Karpas-422 (cell line): ENCODE results near the gene CORO2B. TPM values are rescaled to one million over a fixed set of nuclear protein-coding genes. Genes with fewer than 3 reads are reported as not detected.

Experiments
- DNase-seq: peaks from one replicate; pipeline ENCODE4 v3.0.0-alpha.2; 2015
- H2AFZ ChIP-seq: fragments of 200-600 bp; sonication (generic); 2 replicates; pipeline ENCODE4 v1.6.1; 2014; ENCODE audit warnings: antibody characterized with exemption, low read length, mixed read lengths
- H3K27ac ChIP-seq: fragments of 200-600 bp; sonication (generic); 2 replicates; pipeline ENCODE4 v1.5.1; 2014; ENCODE audit warnings: mild to moderate bottlenecking, low read length, moderate library complexity
- H3K27me3 ChIP-seq: fragments of 200-600 bp; sonication (generic); 2 replicates; pipeline ENCODE4 v1.6.1; 2014; ENCODE audit warnings: low read length, mixed read lengths
- H3K36me3 ChIP-seq: fragments of 200-600 bp; sonication (generic); 2 replicates; pipeline ENCODE4 v1.6.1; 2014; ENCODE audit warnings: low read length, mixed read lengths; ENCODE audit not compliant: insufficient read depth
- H3K4me1 ChIP-seq: fragments of 200-600 bp; sonication (generic); 2 replicates; pipeline ENCODE4 v1.6.1; 2014; ENCODE audit warnings: mild to moderate bottlenecking, low read length, mixed read lengths
- H3K4me2 ChIP-seq: fragments of 200-600 bp; sonication (generic); 2 replicates; pipeline ENCODE4 v1.6.1; 2014; ENCODE audit warnings: low read length, low read depth, mild to moderate bottlenecking; ENCODE audit not compliant: poor library complexity, severe bottlenecking
- H3K4me3 ChIP-seq: fragments of 200-600 bp; sonication (generic); 2 replicates; pipeline ENCODE4 v1.5.1; 2014; ENCODE audit warnings: mild to moderate bottlenecking, antibody characterized with exemption, low read length, mixed read lengths
- H3K79me2 ChIP-seq: fragments of 200-600 bp; sonication (generic); 2 replicates; pipeline ENCODE4 v1.6.1; 2014; ENCODE audit warnings: mild to moderate bottlenecking, low read length, mixed read lengths
- H3K9ac ChIP-seq: fragments of 200-600 bp; sonication (generic); 2 replicates; pipeline ENCODE4 v1.6.0; 2014; ENCODE audit warnings: low read length
- H3K9me2 ChIP-seq: fragments of 200-600 bp; sonication (generic), shearing (Covaris generic); replicated peaks from 2 replicates; pipeline ENCODE4 v1.6.0; 2014; ENCODE audit warnings: mild to moderate bottlenecking, low read length, moderate library complexity; ENCODE audit not compliant: insufficient read depth
- H3K9me3 ChIP-seq: fragments of 300-700, 200-600 bp; sonication (generic); 2 replicates; pipeline ENCODE4 v1.6.1; 2014; ENCODE audit warnings: low read length, mixed read lengths
- H4K20me1 ChIP-seq: fragments of 200-600 bp; sonication (generic); 2 replicates; pipeline ENCODE4 v1.6.1; 2014; ENCODE audit warnings: mild to moderate bottlenecking, antibody characterized with exemption, low read length, low read depth; ENCODE audit not compliant: insufficient read depth
- total RNA-seq: library from RNA; depleted of rRNA; stranded (reverse); fragments of >200 nt; shearing (Covaris generic); gene quantifications from 2 replicates; pipeline ENCODE4 v1.2.3, GENCODE V29; 2014; ENCODE audit warnings: low replicate concordance

CORO2B gene
- total RNA-seq, 1 experiment from 2014 or later = 0.26 TPM

GRCh38 chr15:68574046-68574445, 4.7 kb upstream of the CORO2B start:
- no peaks in the 10 kb centered on the region for H3K9me2 ChIP-seq
- H3K79me2 ChIP-seq = no peaks in the 10 kb centered on the region
- H3K9ac ChIP-seq = peak overlapping the region; percentile 67
- peak overlapping the region; percentile 79 for H3K4me2 ChIP-seq
- H2AFZ ChIP-seq = no peak overlapping the region
- H3K4me3 ChIP-seq = peak overlapping the region; percentile 57; the same call in 1 of the 2 replicates
- peak; percentile 52 for DNase-seq
- no peaks in the 10 kb centered on the region for H3K36me3 ChIP-seq
- peaks cover 68% of the 10 kb centered on the region for H3K4me1 ChIP-seq
- no peaks in the 10 kb centered on the region for H3K27me3 ChIP-seq
- H3K27ac ChIP-seq = peak overlapping the region; percentile 86
- no peaks in the 10 kb centered on the region for H3K9me3 ChIP-seq
- no peaks in the 10 kb centered on the region for H4K20me1 ChIP-seq

- H3K9ac ChIP-seq = peak overlapping the region; percentile 67; the same call in 1 of the 2 replicates
- peaks cover 73% of the 10 kb centered on the region for H3K4me1 ChIP-seq
- H2AFZ ChIP-seq = no peak overlapping the region
- H4K20me1 ChIP-seq = no peaks in the 10 kb centered on the region
- peak overlapping the region; percentile 57; the same call in 1 of the 2 replicates for H3K4me3 ChIP-seq
- peak overlapping the region; percentile 86 for H3K27ac ChIP-seq
- no peak for DNase-seq
- no peaks in the 10 kb centered on the region for H3K27me3 ChIP-seq
- no peaks in the 10 kb centered on the region for H3K36me3 ChIP-seq
- no peaks in the 10 kb centered on the region for H3K9me2 ChIP-seq
- H3K79me2 ChIP-seq = no peaks in the 10 kb centered on the region
- no peaks in the 10 kb centered on the region for H3K9me3 ChIP-seq
- H3K4me2 ChIP-seq = peak overlapping the region; percentile 79
Measured at GRCh38 chr15:68574629-68575028, 4.2 kb upstream of the CORO2B start.

GRCh38 chr15:68576235-68576892, 2.4 kb upstream of the CORO2B start:
- H3K4me3 ChIP-seq = no peak overlapping the region
- H3K9me2 ChIP-seq = no peaks in the 10 kb centered on the region
- no peaks in the 10 kb centered on the region for H4K20me1 ChIP-seq
- H3K9ac ChIP-seq = no peak overlapping the region
- H3K9me3 ChIP-seq = no peaks in the 10 kb centered on the region
- no peak overlapping the region for H3K27ac ChIP-seq
- H3K36me3 ChIP-seq = no peaks in the 10 kb centered on the region
- no peaks in the 10 kb centered on the region for H3K27me3 ChIP-seq
- H3K79me2 ChIP-seq = no peaks in the 10 kb centered on the region
- no peak overlapping the region for H3K4me2 ChIP-seq
- H2AFZ ChIP-seq = no peak overlapping the region
- no peak for DNase-seq
- H3K4me1 ChIP-seq = peaks cover 77% of the 10 kb centered on the region

DNA sequence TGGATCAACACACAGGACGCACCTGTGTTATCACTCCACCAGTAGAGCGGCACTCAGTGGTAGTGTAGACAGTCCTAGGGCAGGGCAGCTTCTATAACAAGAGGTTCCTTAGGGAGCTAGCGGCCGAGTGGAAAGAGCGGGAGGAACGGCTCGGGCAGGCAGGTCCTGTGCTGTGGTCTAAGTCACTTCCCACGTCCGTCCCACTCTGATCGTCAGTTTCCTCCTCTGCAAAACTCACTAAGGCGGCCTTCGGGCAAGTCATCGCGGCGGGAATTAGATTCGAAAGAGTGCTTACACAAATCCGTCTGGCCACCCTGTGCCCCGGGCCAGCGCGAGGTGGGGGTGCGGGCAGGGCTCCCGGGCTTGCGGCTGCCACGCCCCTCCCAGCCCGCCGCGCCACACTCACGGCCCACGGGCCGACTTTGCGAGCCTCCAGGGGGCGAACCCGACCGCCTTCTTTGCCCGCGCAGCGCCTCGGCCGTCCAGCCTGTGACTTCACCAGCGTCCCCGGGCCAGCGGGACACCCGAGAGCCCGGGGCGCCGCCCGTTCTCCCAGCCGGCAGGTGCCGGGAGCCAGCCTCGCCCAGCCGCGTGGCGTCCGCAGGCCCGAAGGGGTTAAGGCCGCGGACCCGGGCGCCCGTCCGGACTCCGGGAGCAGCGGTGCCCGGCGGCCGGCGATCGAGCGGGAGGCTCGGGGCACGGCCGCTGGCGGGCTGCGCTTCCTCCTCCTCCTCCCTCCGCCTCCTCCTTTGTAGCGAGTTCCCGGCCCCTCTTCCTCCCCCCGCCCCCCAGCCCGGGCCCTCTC, 416 bp upstream of the CORO2B start:
- Histone ChIP-seq H3K36me3 (no peaks in the 10 kb centered on the region), H3K9me3 (no peaks in the 10 kb centered on the region), H3K79me2 (no peaks in the 10 kb centered on the region), H3K27ac (no peak overlapping the region), H3K4me2 (peak overlapping the region; percentile 42), H3K4me3 (peak overlapping the region; percentile 36; the same call in 1 of the 2 replicates), H4K20me1 (no peaks in the 10 kb centered on the region), H3K27me3 (no peaks in the 10 kb centered on the region), H3K9me2 (no peaks in the 10 kb centered on the region), H3K9ac (no peak overlapping the region), H2AFZ (no peak overlapping the region), H3K4me1 (peaks cover 77% of the 10 kb centered on the region)
- DNase-seq = no peak

- peak overlapping the region; percentile 89 for H3K27ac ChIP-seq
- peak overlapping the region; percentile 61 for H3K9ac ChIP-seq
- H3K4me3 ChIP-seq = peak overlapping the region; percentile 47; the same call in 1 of the 2 replicates
- peak; percentile 87 for DNase-seq
- no peaks in the 10 kb centered on the region for H3K9me2 ChIP-seq
- H3K4me2 ChIP-seq = peak overlapping the region; percentile 68
- H3K79me2 ChIP-seq = no peaks in the 10 kb centered on the region
- H3K9me3 ChIP-seq = no peaks in the 10 kb centered on the region
- H4K20me1 ChIP-seq = no peaks in the 10 kb centered on the region; the same call in 1 of the 2 replicates
- H3K27me3 ChIP-seq = no peaks in the 10 kb centered on the region
- no peaks in the 10 kb centered on the region for H3K36me3 ChIP-seq
- no peak overlapping the region for H2AFZ ChIP-seq
- peaks cover 77% of the 10 kb centered on the region for H3K4me1 ChIP-seq
Measured at GRCh38 chr15:68580026-68580882, 1.5 kb downstream of the CORO2B start.

GRCh38 chr15:68580883-68581155, 2.0 kb downstream of the CORO2B start:
- Histone ChIP-seq H3K4me3 (peak overlapping the region; percentile 18; the same call in 1 of the 2 replicates), H3K27me3 (no peaks in the 10 kb centered on the region)
- DNase-seq = no peak

DNA sequence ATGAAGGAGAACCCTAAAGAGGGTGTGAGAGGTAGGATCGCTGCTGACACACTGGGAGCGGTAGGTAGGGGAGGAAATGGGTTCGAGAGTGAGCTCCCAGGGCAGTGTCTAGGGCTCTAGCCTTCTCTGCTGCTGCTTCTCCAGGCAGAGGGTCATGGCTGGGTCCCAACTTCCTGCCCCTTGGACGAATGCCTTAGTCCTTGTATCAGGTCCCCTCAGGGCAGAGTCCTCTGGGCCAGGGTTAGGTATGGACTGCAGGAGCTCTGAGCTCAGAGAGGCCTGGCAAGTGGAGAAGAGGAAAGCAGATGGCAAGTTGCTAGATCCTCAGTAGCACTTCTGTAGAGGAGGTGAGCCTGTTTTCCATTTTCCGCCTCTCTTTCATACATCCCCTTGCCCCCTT, 2.9 kb downstream of the CORO2B start:
- Histone ChIP-seq H3K9me3 (no peaks in the 10 kb centered on the region), H3K4me2 (peak overlapping the region; percentile 38), H2AFZ (no peak overlapping the region), H3K79me2 (no peaks in the 10 kb centered on the region), H3K27ac (peak overlapping the region; percentile 52), H3K4me3 (no peak overlapping the region), H3K9ac (peak overlapping the region; percentile 38; the same call in 1 of the 2 replicates), H3K27me3 (no peaks in the 10 kb centered on the region), H3K36me3 (no peaks in the 10 kb centered on the region), H4K20me1 (no peaks in the 10 kb centered on the region; the same call in 1 of the 2 replicates), H3K9me2 (no peaks in the 10 kb centered on the region), H3K4me1 (peaks cover 87% of the 10 kb centered on the region)
- no peak for DNase-seq

More at GRCh38 chr15:68580883-68581155, 2.0 kb downstream of the CORO2B start:
- no peak overlapping the region; the same call in 1 of the 2 replicates for H3K9ac ChIP-seq
- no peaks in the 10 kb centered on the region for H3K79me2 ChIP-seq
- peaks cover 83% of the 10 kb centered on the region for H3K4me1 ChIP-seq
- no peaks in the 10 kb centered on the region for H3K9me3 ChIP-seq
- H4K20me1 ChIP-seq = no peaks in the 10 kb centered on the region; the same call in 1 of the 2 replicates
- H2AFZ ChIP-seq = no peak overlapping the region
- H3K27ac ChIP-seq = peak overlapping the region; percentile 52; the same call in 1 of the 2 replicates
- H3K9me2 ChIP-seq = no peaks in the 10 kb centered on the region
- no peaks in the 10 kb centered on the region for H3K36me3 ChIP-seq
- H3K4me2 ChIP-seq = peak overlapping the region; percentile 68
